Fibroblast of peridontal ligament (primary cell): ENCODE data around the gene PTPRN2.
"Not testable (repeated sequence)": the region's sequence is repeated elsewhere in the genome, so short reads cannot be mapped to it uniquely, and the experiment has no call there.

Experiments used
- DNase-seq: peaks from one replicate; pipeline ENCODE4 v3.0.0-alpha.2; 2010; ENCODE audit errors: extremely low read depth

Gene PTPRN2

GRCh38 chr7:158532093-158532627 lies 55.5 kb downstream of the PTPRN2 start:
- DNase-seq: no peak

GRCh38 chr7:158531661-158532060 lies 56.0 kb downstream of the PTPRN2 start:
- no peak for DNase-seq

GRCh38 chr7:158530800-158531609 lies 56.6 kb downstream of the PTPRN2 start:
- DNase-seq: no peak

- DNase-seq: no peak
These were observed 58.2 kb downstream of the PTPRN2 start for GRCh38 chr7:158529181-158530096.

GRCh38 chr7:158527915-158528502 lies 59.6 kb downstream of the PTPRN2 start:
- no peak for DNase-seq

- DNase-seq: no peak
These were observed 60.1 kb downstream of the PTPRN2 start for GRCh38 chr7:158527495-158527894.

GRCh38 chr7:158527038-158527437 lies 60.6 kb downstream of the PTPRN2 start:
- no peak for DNase-seq

GRCh38 chr7:158526531-158526930 lies 61.1 kb downstream of the PTPRN2 start:
- no peak for DNase-seq

- no peak for DNase-seq
These were observed 61.8 kb downstream of the PTPRN2 start for GRCh38 chr7:158525648-158526484.

GRCh38 chr7:158524749-158525635 lies 62.6 kb downstream of the PTPRN2 start:
- no peak for DNase-seq

GRCh38 chr7:158524286-158524685 lies 63.3 kb downstream of the PTPRN2 start:
- not testable (repeated sequence) for DNase-seq

- DNase-seq: not testable (repeated sequence)
These were observed 63.7 kb downstream of the PTPRN2 start for GRCh38 chr7:158523877-158524276.

- not testable (repeated sequence) for DNase-seq
These were observed 64.3 kb downstream of the PTPRN2 start for GRCh38 chr7:158523165-158523856.

GRCh38 chr7:158521795-158522194 lies 65.8 kb downstream of the PTPRN2 start:
- not testable (repeated sequence) for DNase-seq

- DNase-seq: no peak
These were observed 66.8 kb downstream of the PTPRN2 start for GRCh38 chr7:158520825-158521224.

- DNase-seq: no peak
These were observed 67.9 kb downstream of the PTPRN2 start for GRCh38 chr7:158519633-158520174.

GRCh38 chr7:158518980-158519632 lies 68.5 kb downstream of the PTPRN2 start:
- DNase-seq: no peak

- no peak for DNase-seq
These were observed 70.1 kb downstream of the PTPRN2 start for GRCh38 chr7:158517571-158517970.

- no peak for DNase-seq
These were observed 70.6 kb downstream of the PTPRN2 start for GRCh38 chr7:158517072-158517471.
